Progenitor cell of endocrine pancreas (in vitro differentiated cells): ENCODE measurements around the gene STN1. TPM values are rescaled to one million over a fixed set of nuclear protein-coding genes. Genes with fewer than 3 reads are reported as not detected.
A peak's percentile ranks its signal among the peaks of the same experiment; 100 is the strongest.

Experiments
- DNase-seq: peaks from one replicate; pipeline ENCODE4 v3.0.0; 2021; ENCODE audit warnings: low spot score; ENCODE audit not compliant: unreplicated experiment
- H3K27ac Mint-ChIP-seq: 2 replicates; pipeline ENCODE4 v1.8.0; 2021; ENCODE audit warnings: mild to moderate bottlenecking, moderate library complexity, mixed read lengths
- H3K27me3 Mint-ChIP-seq: 2 replicates; pipeline ENCODE4 v1.8.0; 2021; ENCODE audit warnings: mixed read lengths
- H3K36me3 Mint-ChIP-seq: 2 replicates; pipeline ENCODE4 v1.8.0; 2022; ENCODE audit warnings: mixed read lengths; ENCODE audit not compliant: insufficient read depth
- H3K4me1 Mint-ChIP-seq: 2 replicates; pipeline ENCODE4 v1.8.0; 2021; ENCODE audit warnings: low read depth, mixed read lengths
- H3K4me3 Mint-ChIP-seq: 2 replicates; pipeline ENCODE4 v1.8.0; 2021; ENCODE audit warnings: low read depth, mild to moderate bottlenecking, moderate library complexity, mixed read lengths
- H3K9me3 Mint-ChIP-seq: 2 replicates; pipeline ENCODE4 v1.8.0; 2021; ENCODE audit warnings: low read depth, mixed read lengths
- CTCF ChIP-seq: fragments of 200-600 bp; sonication (generic); IDR thresholded peaks from one replicate; pipeline ENCODE4 v1.5.0; 2021; ENCODE audit warnings: antibody characterized with exemption, mild to moderate bottlenecking; ENCODE audit not compliant: unreplicated experiment
- total RNA-seq: library from RNA; stranded (reverse); gene quantifications from 2 replicates; pipeline ENCODE4 v1.2.1, GENCODE V29; 2021

Gene STN1
- total RNA-seq, 1 donor from 2014 or later, result 13.6 TPM

- no peak for TF ChIP-seq CTCF
- H3K4me1 Mint-ChIP-seq, result peaks cover 36% of the 10 kb centered on the region
- DNase-seq, result no peak
- no peaks in the 10 kb centered on the region for H3K36me3 Mint-ChIP-seq
- no peaks in the 10 kb centered on the region for H3K9me3 Mint-ChIP-seq
- H3K27me3 Mint-ChIP-seq, result no peaks in the 10 kb centered on the region
- H3K27ac Mint-ChIP-seq, result no peak overlapping the region
- H3K4me3 Mint-ChIP-seq, result no peak overlapping the region
These were observed 12.5 kb upstream of the STN1 start for GRCh38 chr10:103930449-103930848.

GRCh38 chr10:103929381-103929921 is 11.5 kb upstream of the STN1 start:
- Mint-ChIP-seq H3K27ac (no peak overlapping the region), H3K36me3 (no peaks in the 10 kb centered on the region), H3K9me3 (no peaks in the 10 kb centered on the region), H3K27me3 (no peaks in the 10 kb centered on the region), H3K4me1 (peaks cover 36% of the 10 kb centered on the region), H3K4me3 (no peak overlapping the region)
- no peak for DNase-seq
- no peak for TF ChIP-seq CTCF

- Mint-ChIP-seq H3K27ac (no peak overlapping the region), H3K36me3 (no peaks in the 10 kb centered on the region), H3K9me3 (no peaks in the 10 kb centered on the region), H3K4me3 (no peak overlapping the region), H3K4me1 (peaks cover 36% of the 10 kb centered on the region), H3K27me3 (no peaks in the 10 kb centered on the region)
- TF ChIP-seq CTCF, result no peak
- no peak for DNase-seq
These were observed 10.8 kb upstream of the STN1 start for GRCh38 chr10:103928784-103929183.

- Mint-ChIP-seq H3K4me1 (peaks cover 18% of the 10 kb centered on the region), H3K27ac (no peak overlapping the region), H3K27me3 (no peaks in the 10 kb centered on the region), H3K9me3 (no peaks in the 10 kb centered on the region), H3K4me3 (no peak overlapping the region), H3K36me3 (no peaks in the 10 kb centered on the region)
- peak; percentile 37 for TF ChIP-seq CTCF
- no peak for DNase-seq
These were observed 8.8 kb upstream of the STN1 start for GRCh38 chr10:103926722-103927319.

GRCh38 chr10:103925591-103925990 is 7.6 kb upstream of the STN1 start:
- Mint-ChIP-seq H3K27ac (no peak overlapping the region), H3K4me1 (peaks cover 17% of the 10 kb centered on the region), H3K4me3 (no peak overlapping the region), H3K9me3 (no peaks in the 10 kb centered on the region), H3K36me3 (no peaks in the 10 kb centered on the region), H3K27me3 (no peaks in the 10 kb centered on the region)
- no peak for DNase-seq
- TF ChIP-seq CTCF, result no peak
